Spleen (tissue), 11 donors: ENCODE measurements around the gene CREBRF. TPM values are rescaled to one million over a fixed set of nuclear protein-coding genes. Genes with fewer than 3 reads are reported as not detected.

Experiments used
- DNase-seq: peaks from one replicate; pipeline ENCODE4 v3.0.0-alpha.2; 2020
- H3K27ac ChIP-seq, 8 donors: fragments of 200-600 bp; sonication (generic) in 7 of 8; 1 replicate in 4 of 8; 2 replicates in 4 of 8; pipeline versions ENCODE4 v1.5.0 to v1.8.0; 2016 to 2021; ENCODE audit warnings: inconsistent platforms in 4 of 8, mild to moderate bottlenecking in 4 of 8, moderate library complexity in 1 of 8
- H3K27me3 ChIP-seq, 7 donors: fragments of 200-600 bp; sonication (generic) in 6 of 7; replicated peaks in 1 of 7; 1 replicate in 4 of 7; 2 replicates in 3 of 7; pipeline versions ENCODE4 v1.5.0 to v1.8.0; 2016 to 2021; ENCODE audit warnings: inconsistent platforms in 3 of 7, mild to moderate bottlenecking in 1 of 7
- H3K36me3 ChIP-seq, 6 donors: fragments of 200-600 bp; sonication (generic) in 5 of 6; 1 replicate in 4 of 6; 2 replicates in 2 of 6; pipeline versions ENCODE4 v1.5.0 to v1.8.0; 2016 to 2021; ENCODE audit warnings: inconsistent platforms in 2 of 6
- H3K4me1 ChIP-seq, 6 donors: fragments of 200-600 bp; sonication (generic) in 5 of 6; 1 replicate in 3 of 6; 2 replicates in 3 of 6; pipeline versions ENCODE4 v1.5.0 to v1.8.0; 2016 to 2021; ENCODE audit warnings: inconsistent platforms in 3 of 6
- H3K4me3 ChIP-seq, 8 donors: fragments of 200-600 bp; sonication (generic) in 7 of 8; 1 replicate in 4 of 8; 2 replicates in 4 of 8; pipeline versions ENCODE4 v1.5.0 to v1.8.0; 2016 to 2021; ENCODE audit warnings: inconsistent platforms in 4 of 8, mild to moderate bottlenecking in 4 of 8, moderate library complexity in 2 of 8
- H3K9me3 ChIP-seq, 8 donors: fragments of 200-600 bp; sonication (generic) in 7 of 8; 1 replicate in 4 of 8; 2 replicates in 4 of 8; pipeline versions ENCODE4 v1.5.0 to v1.8.0; 2016 to 2021; ENCODE audit warnings: inconsistent platforms in 4 of 8
- CTCF ChIP-seq, 11 experiments: fragments of 200-600 bp in 7 of 11; fragments of 450-650 bp in 4 of 11; sonication (generic) in 4 of 11; IDR thresholded peaks in 8 of 11; conservative IDR thresholded peaks in 3 of 11; 1 replicate in 7 of 11; 2 replicates in 4 of 11; pipeline versions ENCODE4 v1.4.0 to v1.8.0; 2016 to 2021; ENCODE audit warnings: antibody characterized with exemption in 11 of 11, inconsistent platforms in 4 of 11, mild to moderate bottlenecking in 1 of 11
- POLR2A ChIP-seq, 3 donors: fragments of 450-650 bp; IDR thresholded peaks; one replicate each; pipeline ENCODE4 v1.5.1; 2017; ENCODE audit warnings: antibody characterized with exemption in 3 of 3, mild to moderate bottlenecking in 1 of 3
- POLR2AphosphoS5 ChIP-seq, 3 donors: sonication (generic); formaldehyde crosslinking; IDR thresholded peaks; one replicate each; pipeline ENCODE4 v1.5.1; 2017; ENCODE audit warnings: antibody characterized with exemption in 3 of 3
- WGBS, 5 donors: extraction: QIAGEN DNeasy Blood & Tissue Kit in 3 of 5; methylation state at CpG; one replicate each; pipeline versions ENCODE4 v1.1.5 to v1.1.7; 2013 to 2018; 5-methylcytosine and 5-hydroxymethylcytosine counted together
- intact Hi-C: fragments of 100-400 bp; cut with DNase I; formaldehyde crosslinking; loops from one replicate; pipeline ENCODE4 v1.15.0; 2023; ENCODE audit warnings: low total_unique reads
- polyA plus RNA-seq, 3 donors: library from polyadenylated mRNA; stranded (reverse); fragments of 200-250 nt; gene quantifications; one replicate each; pipeline ENCODE4 v1.2.1, GENCODE V29; 2013
- total RNA-seq, 7 donors: library from RNA; depleted of rRNA in 3 of 7; stranded (reverse); fragments of >200 nt in 3 of 7; fragmentation: NEBNext Ultra II Directional in 4 of 7; extraction: Animal tissue kit (Norgen Biotek cat#: 25700) in 4 of 7; gene quantifications; one replicate each; pipeline versions ENCODE4 v1.1.0 to v1.2.1, GENCODE V29; 2016 to 2021
- donor health status: healthy with polysubstance abuse.
- donor health status: DM: no; HTN: no; CAD: no; lungs with moderate emphysema.
- donor health status: DM: no; HTN: no; CAD: no.
- donor health status: Bipolar disorder and iron deficiency.
- donor health status: healthy.
- donor health status: DM: no; HTN: no; CAD: no.
- donor health status: DM: yes; HTN: yes; CAD: no.

The CREBRF gene
- total and polyA plus RNA-seq, 10 donors = 7.2 to 85.9 (median 56.2) TPM

- whole genome bisulfite sequencing, 5 donors = 63 to 98% (median 91%) methylated on average over 3 of the region's 3 CpGs
- TF ChIP-seq CTCF (IDR thresholded peaks at IDR 0.05 in 8 of 11, conservative IDR thresholded peaks at IDR 0.05 in 3 of 11) (no peak), POLR2A (IDR thresholded peaks at IDR 0.05) (no peak), POLR2AphosphoS5 (IDR thresholded peaks at IDR 0.05) (no peak)
- DNase-seq = no peak
- Histone ChIP-seq H3K4me1 (no peaks in the 10 kb centered on the region), H3K36me3 (peaks cover 3 to 100% (median 89%) of the 10 kb centered on the region in 6 donors), H3K9me3 (no peaks in the 10 kb centered on the region), H3K27me3 (no peaks in the 10 kb centered on the region), H3K4me3 (no peak overlapping the region), H3K27ac (no peak overlapping the region)
- intact Hi-C loops = no loop called here
Observed at GRCh38 chr5:173159256-173159655, 103.1 kb downstream of the CREBRF start.

- Histone ChIP-seq H3K27me3 (no peaks in the 10 kb centered on the region), H3K4me3 (no peak overlapping the region), H3K4me1 (peaks cover 0 to 4% (median 0%) of the 10 kb centered on the region in 6 donors), H3K9me3 (no peaks in the 10 kb centered on the region), H3K36me3 (peaks cover 0 to 95% (median 73%) of the 10 kb centered on the region in 6 donors), H3K27ac (no peak overlapping the region)
- 88 to 97% (median 95%) methylated on average over 5 of the region's 5 CpGs for WGBS, 5 donors
- TF ChIP-seq POLR2AphosphoS5 (IDR thresholded peaks at IDR 0.05) (no peak), POLR2A (IDR thresholded peaks at IDR 0.05) (no peak), CTCF (IDR thresholded peaks at IDR 0.05 in 8 of 11, conservative IDR thresholded peaks at IDR 0.05 in 3 of 11) (no peak)
- intact Hi-C loops = no loop called here
- DNase-seq = no peak
Observed at GRCh38 chr5:173161148-173161547, 105.0 kb downstream of the CREBRF start.

- 69 to 92% (median 85%) methylated on average over 3 to 7 of the region's 7 CpGs for WGBS, 5 donors
- Histone ChIP-seq H3K9me3 (no peaks in the 10 kb centered on the region), H3K4me1 (peaks cover 0 to 4% (median 0%) of the 10 kb centered on the region in 6 donors), H3K27ac (peak overlapping the region in 4 of 8 donors; percentile 47 to 60 (median 54)), H3K27me3 (no peaks in the 10 kb centered on the region), H3K4me3 (no peak overlapping the region), H3K36me3 (peaks cover 0 to 74% (median 58%) of the 10 kb centered on the region in 6 donors)
- intact Hi-C loops = no loop called here
- TF ChIP-seq POLR2A (IDR thresholded peaks at IDR 0.05) (no peak), POLR2AphosphoS5 (IDR thresholded peaks at IDR 0.05) (peak in 2 of 3 donors; percentile 20 to 40)
- no peak for DNase-seq
Observed at GRCh38 chr5:173163219-173163618, 107.1 kb downstream of the CREBRF start.

- no peak for DNase-seq
- peak overlapping the region in 5 of 8 donors; percentile 2 to 60 (median 49) for H3K27ac ChIP-seq
- peaks cover 0 to 52% (median 37%) of the 10 kb centered on the region in 6 donors for H3K36me3 ChIP-seq
- intact Hi-C loops = no loop called here
- H3K9me3 ChIP-seq = no peaks in the 10 kb centered on the region
- no peaks in the 10 kb centered on the region for H3K27me3 ChIP-seq
- 67 to 93% (median 81%) methylated on average over 2 of the region's 2 CpGs for WGBS, 5 donors
- no peak for TF ChIP-seq POLR2A (IDR thresholded peaks at IDR 0.05)
- TF ChIP-seq CTCF (IDR thresholded peaks at IDR 0.05 in 8 of 11, conservative IDR thresholded peaks at IDR 0.05 in 3 of 11) = no peak
- peak in 1 of 3 donors; percentile 11 for TF ChIP-seq POLR2AphosphoS5 (IDR thresholded peaks at IDR 0.05)
- H3K4me3 ChIP-seq = no peak overlapping the region
- peaks cover 0 to 4% (median 0%) of the 10 kb centered on the region in 6 donors for H3K4me1 ChIP-seq
Observed at GRCh38 chr5:173165177-173166016, 109.2 kb downstream of the CREBRF start.
